Measurements from ENCODE around the gene PADI3. TPM values are rescaled to one million over a fixed set of nuclear protein-coding genes. Genes with fewer than 3 reads are reported as not detected.

Gene PADI3
- total RNA-seq, 2 donors from 2014 or later: 0.18 to 1.2 TPM

DNA sequence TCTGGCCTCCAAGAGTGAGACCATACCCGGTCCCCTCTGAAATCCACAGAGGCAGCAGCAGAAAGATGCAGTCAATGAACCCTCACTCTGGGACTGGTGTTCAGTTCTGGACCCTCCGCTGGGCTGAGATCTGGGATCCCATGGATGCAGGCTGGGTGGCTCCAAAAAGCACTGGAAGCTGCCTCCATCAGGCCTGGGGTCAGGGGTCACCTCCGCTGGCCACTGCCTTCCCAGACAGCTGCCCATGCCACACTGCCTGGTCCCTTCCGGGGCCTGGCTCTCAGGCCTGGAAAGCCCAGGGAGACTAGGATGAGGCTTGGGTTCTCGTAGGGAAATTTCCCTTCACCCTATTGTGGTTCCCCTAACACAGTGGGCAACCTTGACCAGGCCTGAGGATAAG is 37.7 kb downstream of the PADI3 start:
- TF ChIP-seq POLR2AphosphoS5 (IDR thresholded peaks at IDR 0.05) (no peak), POLR2A (IDR thresholded peaks at IDR 0.05) (no peak)
- DNase-seq (ENCODE audit: low spot score): no peak
- H3K4me3 ChIP-seq: no peak overlapping the region
- no peaks in the 10 kb centered on the region for H3K9me3 ChIP-seq
- intact Hi-C loops (cut with DNase I): no loop called here
- no peak overlapping the region for H3K27ac ChIP-seq
- no peaks in the 10 kb centered on the region for H3K27me3 ChIP-seq (replicated peaks; ENCODE audit: insufficient read depth)
- no peaks in the 10 kb centered on the region for H3K4me1 ChIP-seq (replicated peaks)
- H3K36me3 ChIP-seq: no peaks in the 10 kb centered on the region
- 98% methylated on average over 5 of the region's 5 CpGs for WGBS

DNA sequence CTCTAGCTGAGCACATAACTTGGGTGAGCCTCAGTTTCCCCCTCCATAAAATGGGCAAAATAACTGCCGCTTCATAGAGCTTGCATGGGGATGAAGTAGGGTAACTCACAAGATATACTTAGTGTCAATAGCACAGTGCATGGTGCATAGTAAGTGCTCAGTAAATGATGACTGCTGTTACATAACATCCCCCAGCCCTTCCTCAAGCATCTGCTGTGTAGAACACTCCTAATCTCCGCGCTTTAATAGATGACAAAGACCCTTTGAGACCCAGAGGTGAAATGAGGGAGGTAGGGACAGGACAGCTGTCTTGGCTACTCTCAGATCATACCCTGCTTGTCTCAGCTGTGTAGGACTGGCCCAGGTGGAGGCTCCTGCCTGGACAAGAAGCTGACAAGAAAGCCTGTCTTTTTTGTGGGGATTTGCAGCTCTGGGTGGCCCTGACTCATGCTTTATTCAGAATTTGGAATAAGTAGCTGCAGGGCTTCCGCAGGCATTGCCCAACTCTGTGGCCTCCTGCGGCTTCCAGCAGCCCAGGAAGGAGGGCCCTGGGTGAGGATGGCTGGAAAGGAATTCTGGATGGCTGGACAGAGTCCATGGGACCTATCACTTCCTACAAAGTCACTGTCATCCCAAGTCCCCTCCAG is 38.4 kb downstream of the PADI3 start:
- peak; percentile 27 for DNase-seq (ENCODE audit: low spot score)
- no peaks in the 10 kb centered on the region for H3K27me3 ChIP-seq (replicated peaks; ENCODE audit: insufficient read depth)
- WGBS: 76% methylated on average over 5 of the region's 5 CpGs

DNA sequence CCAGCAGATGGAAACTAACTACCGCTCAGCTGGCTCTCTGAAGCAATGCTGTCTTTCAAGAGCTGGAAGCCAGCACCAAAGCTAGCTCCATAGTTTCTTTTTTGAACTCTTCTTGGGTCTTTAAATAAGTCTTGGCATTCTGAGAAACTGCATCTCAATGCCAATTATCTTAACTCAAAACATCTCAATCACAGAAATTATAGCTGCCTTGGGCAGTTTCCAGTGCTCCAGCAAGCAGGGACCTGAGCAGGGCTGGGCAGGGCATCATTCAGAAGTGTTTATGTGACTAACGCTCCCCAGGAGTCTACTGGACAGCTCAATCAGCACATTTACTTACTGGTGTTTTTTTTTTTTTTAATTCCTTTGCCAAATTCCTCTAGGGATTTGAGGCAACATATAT is 40.8 kb downstream of the PADI3 start:
- Histone ChIP-seq H3K27ac (no peak overlapping the region), H3K27me3 (replicated peaks; ENCODE audit: insufficient read depth) (no peaks in the 10 kb centered on the region), H3K9me3 (no peaks in the 10 kb centered on the region), H3K36me3 (no peaks in the 10 kb centered on the region), H3K4me3 (no peak overlapping the region), H3K4me1 (replicated peaks) (no peaks in the 10 kb centered on the region)
- 18% methylated on average over 2 of the region's 2 CpGs for WGBS
- intact Hi-C loops (cut with DNase I): no loop called here
- TF ChIP-seq POLR2A (IDR thresholded peaks at IDR 0.05) (no peak), POLR2AphosphoS5 (IDR thresholded peaks at IDR 0.05) (peak; percentile 64)
- TF ChIP-seq, protein P1, sequence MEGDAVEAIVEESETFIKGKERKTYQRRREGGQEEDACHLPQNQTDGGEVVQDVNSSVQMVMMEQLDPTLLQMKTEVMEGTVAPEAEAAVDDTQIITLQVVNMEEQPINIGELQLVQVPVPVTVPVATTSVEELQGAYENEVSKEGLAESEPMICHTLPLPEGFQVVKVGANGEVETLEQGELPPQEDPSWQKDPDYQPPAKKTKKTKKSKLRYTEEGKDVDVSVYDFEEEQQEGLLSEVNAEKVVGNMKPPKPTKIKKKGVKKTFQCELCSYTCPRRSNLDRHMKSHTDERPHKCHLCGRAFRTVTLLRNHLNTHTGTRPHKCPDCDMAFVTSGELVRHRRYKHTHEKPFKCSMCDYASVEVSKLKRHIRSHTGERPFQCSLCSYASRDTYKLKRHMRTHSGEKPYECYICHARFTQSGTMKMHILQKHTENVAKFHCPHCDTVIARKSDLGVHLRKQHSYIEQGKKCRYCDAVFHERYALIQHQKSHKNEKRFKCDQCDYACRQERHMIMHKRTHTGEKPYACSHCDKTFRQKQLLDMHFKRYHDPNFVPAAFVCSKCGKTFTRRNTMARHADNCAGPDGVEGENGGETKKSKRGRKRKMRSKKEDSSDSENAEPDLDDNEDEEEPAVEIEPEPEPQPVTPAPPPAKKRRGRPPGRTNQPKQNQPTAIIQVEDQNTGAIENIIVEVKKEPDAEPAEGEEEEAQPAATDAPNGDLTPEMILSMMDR (IDR thresholded peaks at IDR 0.05): no peak
- DNase-seq (ENCODE audit: low spot score): peak; percentile 64

More for the DNA sequence above, 38.4 kb downstream of the PADI3 start:
- H3K36me3 ChIP-seq: no peaks in the 10 kb centered on the region
- intact Hi-C loops (cut with DNase I): no loop called here
- no peaks in the 10 kb centered on the region for H3K9me3 ChIP-seq
- H3K4me1 ChIP-seq (replicated peaks): no peaks in the 10 kb centered on the region
- H3K27ac ChIP-seq: no peak overlapping the region
- TF ChIP-seq POLR2AphosphoS5 (IDR thresholded peaks at IDR 0.05): no peak
- TF ChIP-seq, protein P1 (IDR thresholded peaks at IDR 0.05): no peak
- no peak for TF ChIP-seq POLR2A (IDR thresholded peaks at IDR 0.05)
- H3K4me3 ChIP-seq: no peak overlapping the region

DNA sequence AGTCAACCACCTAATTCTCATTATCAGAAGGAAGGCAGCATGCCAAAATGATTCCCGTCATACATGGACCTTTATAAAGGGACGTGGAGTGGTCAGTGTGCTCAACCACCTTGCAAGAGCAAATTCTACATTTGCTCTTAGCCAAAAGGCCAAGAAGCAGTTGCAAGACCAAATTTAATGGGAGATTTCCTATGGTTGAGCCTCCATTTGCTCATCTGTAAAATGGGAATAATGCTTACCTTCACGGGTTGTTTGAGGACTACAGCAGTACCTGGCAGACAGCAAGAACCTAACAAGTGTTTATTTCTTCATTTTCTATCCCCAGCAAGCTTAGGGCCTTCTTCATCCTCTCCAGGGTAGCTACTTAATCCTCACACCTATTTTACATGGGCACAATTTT is 41.7 kb downstream of the PADI3 start:
- Histone ChIP-seq H3K27me3 (replicated peaks; ENCODE audit: insufficient read depth) (no peaks in the 10 kb centered on the region), H3K9me3 (no peaks in the 10 kb centered on the region), H3K27ac (no peak overlapping the region), H3K36me3 (no peaks in the 10 kb centered on the region), H3K4me1 (replicated peaks) (no peaks in the 10 kb centered on the region), H3K4me3 (no peak overlapping the region)
- intact Hi-C loops (cut with DNase I): no loop called here
- DNase-seq (ENCODE audit: low spot score): no peak
- TF ChIP-seq, protein P1 (IDR thresholded peaks at IDR 0.05): no peak
- TF ChIP-seq POLR2AphosphoS5 (IDR thresholded peaks at IDR 0.05): no peak
- TF ChIP-seq POLR2A (IDR thresholded peaks at IDR 0.05): no peak
- 89% methylated on average over 3 of the region's 3 CpGs for whole genome bisulfite sequencing

DNA sequence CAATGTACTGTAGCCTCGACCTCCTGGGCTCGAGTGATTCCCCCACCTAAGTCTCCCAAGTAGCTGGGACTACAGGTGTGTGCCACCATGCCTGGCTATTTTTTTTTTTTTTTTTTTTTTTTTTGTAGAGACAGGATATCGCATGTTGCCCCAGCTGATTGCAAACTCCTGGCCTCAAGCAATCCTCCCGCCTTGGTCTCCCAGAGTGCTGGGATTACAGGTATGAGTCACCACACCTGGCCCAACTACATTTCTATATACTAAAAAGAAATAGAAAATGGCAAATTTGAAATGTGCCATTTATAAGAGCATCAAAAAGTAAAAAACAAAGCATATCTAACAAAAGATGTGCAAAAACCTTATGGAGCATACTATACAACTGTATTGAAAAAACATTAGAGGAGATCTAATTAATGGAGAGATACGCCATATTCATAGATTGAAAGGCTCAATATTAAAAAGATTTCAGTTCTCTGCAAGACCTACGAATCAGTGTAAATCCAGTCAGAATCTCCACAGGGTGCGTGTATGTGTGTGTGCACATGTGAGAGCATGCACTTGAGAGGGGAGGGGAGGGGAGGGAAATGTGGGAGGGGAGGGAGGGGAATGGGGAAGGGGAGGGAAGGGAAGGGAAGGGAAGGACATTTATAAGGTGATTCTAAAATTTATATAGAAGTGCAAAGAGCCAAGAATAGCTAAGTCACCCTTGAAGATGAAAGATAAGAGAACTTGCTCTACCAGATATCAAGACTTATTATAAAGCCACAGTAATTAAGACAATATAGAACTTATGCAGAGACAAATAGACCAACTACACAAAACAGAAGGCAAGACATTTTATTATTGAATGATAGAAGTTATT is 43.6 kb downstream of the PADI3 start:
- Histone ChIP-seq H3K27ac (no peak overlapping the region), H3K4me1 (replicated peaks) (peaks cover 3% of the 10 kb centered on the region), H3K36me3 (no peaks in the 10 kb centered on the region), H3K4me3 (no peak overlapping the region), H3K9me3 (no peaks in the 10 kb centered on the region), H3K27me3 (replicated peaks; ENCODE audit: insufficient read depth) (no peaks in the 10 kb centered on the region)
- TF ChIP-seq, protein P1 (IDR thresholded peaks at IDR 0.05): no peak
- no peak for TF ChIP-seq POLR2AphosphoS5 (IDR thresholded peaks at IDR 0.05)
- no peak for TF ChIP-seq POLR2A (IDR thresholded peaks at IDR 0.05)
- intact Hi-C loops (cut with DNase I): no loop called here
- DNase-seq (ENCODE audit: low spot score): peak; percentile 13
- WGBS: 42% methylated on average over 7 of the region's 7 CpGs
